CD14-positive monocyte (primary cell): ENCODE data around the gene DGUOK. TPM values are rescaled to one million over a fixed set of nuclear protein-coding genes. Genes with fewer than 3 reads are reported as not detected.

Source experiments
- DNase-seq, 3 donors: peaks; one replicate each; pipeline ENCODE4 v3.0.0-alpha.2; 2011 to 2022
- H2AFZ ChIP-seq: 2 replicates; pipeline ENCODE4 v1.6.0; 2012; ENCODE audit warnings: mild to moderate bottlenecking, low read depth, low read length, inconsistent platforms; ENCODE audit not compliant: insufficient read depth, poor library complexity, severe bottlenecking
- H3K27ac ChIP-seq, 2 donors: 1 replicate in 1 of 2; 2 replicates in 1 of 2; pipeline ENCODE4 v1.5.1; 2012 to 2013; ENCODE audit warnings: low read length in 2 of 2, control low read depth in 1 of 2, inconsistent platforms in 1 of 2, low read depth in 1 of 2, mild to moderate bottlenecking in 1 of 2
- H3K27me3 ChIP-seq, 2 donors: one replicate each; pipeline versions ENCODE4 v1.6.0 to v1.6.1; 2011 to 2013; ENCODE audit warnings: low read length in 2 of 2; ENCODE audit not compliant: control insufficient read depth in 2 of 2, insufficient read depth in 2 of 2
- H3K36me3 ChIP-seq, 2 donors: replicated peaks in 1 of 2; 1 replicate in 1 of 2; 2 replicates in 1 of 2; pipeline versions ENCODE4 v1.5.1 to v1.6.1; 2012 to 2013; ENCODE audit warnings: low read length in 2 of 2, control low read depth in 1 of 2, inconsistent platforms in 1 of 2, mild to moderate bottlenecking in 1 of 2; ENCODE audit not compliant: insufficient read depth in 2 of 2, control insufficient read depth in 1 of 2
- H3K4me1 ChIP-seq, 2 donors: 1 replicate in 1 of 2; 2 replicates in 1 of 2; pipeline versions ENCODE4 v1.5.1 to v1.6.1; 2012 to 2013; ENCODE audit warnings: low read length in 2 of 2, control low read depth in 1 of 2, inconsistent platforms in 1 of 2, mild to moderate bottlenecking in 1 of 2, moderate library complexity in 1 of 2; ENCODE audit not compliant: insufficient read depth in 2 of 2, control insufficient read depth in 1 of 2
- H3K4me2 ChIP-seq: replicated peaks from 2 replicates; pipeline ENCODE3; 2012; ENCODE audit warnings: low read length, moderate library complexity, mild to moderate bottlenecking; ENCODE audit not compliant: poor library complexity, severe bottlenecking; ENCODE audit errors: extremely low read depth
- H3K4me3 ChIP-seq, 3 experiments: fragments of 200-600 bp in 1 of 3; sonication (generic) in 1 of 3; replicated peaks in 1 of 3; 1 replicate in 2 of 3; 2 replicates in 1 of 3; pipeline ENCODE4 v1.5.1; 2011 to 2013; ENCODE audit warnings: low read length in 3 of 3, mild to moderate bottlenecking in 3 of 3, control low read depth in 2 of 3, low read depth in 2 of 3, inconsistent platforms in 1 of 3, moderate library complexity in 1 of 3
- H3K79me2 ChIP-seq: 2 replicates; pipeline ENCODE4 v1.6.0; 2012; ENCODE audit warnings: mild to moderate bottlenecking, control low read depth, inconsistent platforms, low read length, moderate library complexity; ENCODE audit not compliant: insufficient read depth
- H3K9ac ChIP-seq: 2 replicates; pipeline ENCODE4 v1.6.0; 2017; ENCODE audit warnings: low read length, mild to moderate bottlenecking; ENCODE audit not compliant: insufficient read depth, poor library complexity, severe bottlenecking
- H3K9me3 ChIP-seq, 2 donors: replicated peaks in 1 of 2; 1 replicate in 1 of 2; 2 replicates in 1 of 2; pipeline versions ENCODE4 v1.5.1 to v1.6.1; 2012 to 2013; ENCODE audit warnings: low read length in 2 of 2, control low read depth in 1 of 2; ENCODE audit not compliant: control insufficient read depth in 1 of 2, insufficient read depth in 1 of 2
- H4K20me1 ChIP-seq: 2 replicates; pipeline ENCODE4 v1.6.0; 2012; ENCODE audit warnings: mild to moderate bottlenecking, low read length, control low read depth, moderate library complexity; ENCODE audit not compliant: insufficient read depth
- H3K27ac Mint-ChIP-seq, 7 donors: one replicate each; pipeline ENCODE4 v1.8.0; 2020; ENCODE audit warnings: mild to moderate bottlenecking in 7 of 7, mixed read lengths in 7 of 7, moderate library complexity in 6 of 7, inconsistent platforms in 2 of 7
- H3K27me3 Mint-ChIP-seq, 3 donors: one replicate each; pipeline ENCODE4 v1.8.0; 2021 to 2022; ENCODE audit warnings: low read depth in 3 of 3, mild to moderate bottlenecking in 3 of 3, mixed read lengths in 3 of 3, moderate library complexity in 3 of 3, inconsistent platforms in 1 of 3
- H3K36me3 Mint-ChIP-seq, 2 donors: one replicate each; pipeline ENCODE4 v1.8.0; 2020; ENCODE audit warnings: mixed read lengths in 2 of 2, inconsistent platforms in 1 of 2, mild to moderate bottlenecking in 1 of 2
- H3K4me1 Mint-ChIP-seq: one replicate; pipeline ENCODE4 v1.8.0; 2020; ENCODE audit warnings: mild to moderate bottlenecking, mixed read lengths
- H3K4me3 Mint-ChIP-seq, 2 donors: one replicate each; pipeline ENCODE4 v1.8.0; 2020; ENCODE audit warnings: mild to moderate bottlenecking in 2 of 2, mixed read lengths in 2 of 2, moderate library complexity in 1 of 2
- H3K9me3 Mint-ChIP-seq, 7 donors: one replicate each; pipeline ENCODE4 v1.8.0; 2020 to 2022; ENCODE audit warnings: mixed read lengths in 7 of 7, mild to moderate bottlenecking in 6 of 7, moderate library complexity in 6 of 7, inconsistent platforms in 2 of 7
- WGBS: methylation state at CpG from one replicate; pipeline ENCODE4 v1.1.5; 2013; ENCODE audit warnings: missing lambda C conversion rate; ENCODE audit not compliant: insufficient coverage; 5-methylcytosine and 5-hydroxymethylcytosine counted together
- intact Hi-C, 2 donors: fragments of 100-400 bp; cut with micrococcal nuclease; formaldehyde crosslinking; loops; one replicate each; pipeline versions ENCODE4 v1.15.0 to v1.15.1; 2023
- polyA plus RNA-seq, 3 donors: library from polyadenylated mRNA; depleted of rRNA in 1 of 3; unstranded in 2 of 3; stranded (reverse) in 1 of 3; fragments of 300-500 nt in 2 of 3; fragments of >200 nt in 1 of 3; fragmentation: Illumina TruSeq in 2 of 3; gene quantifications; 1 replicate in 2 of 3; 2 replicates in 1 of 3; pipeline ENCODE4 v1.2.3, GENCODE V29; 2012 to 2021
- TF ChIP-seq, protein P1 (sequence below): fragments of 200-600 bp; IDR thresholded peaks from one replicate; pipeline ENCODE4 v1.8.0; 2022; ENCODE audit warnings: antibody characterized with exemption, mild to moderate bottlenecking

Gene DGUOK
- polyA plus RNA-seq, 3 donors = 62.9 to 129 (median 123) TPM

DNA sequence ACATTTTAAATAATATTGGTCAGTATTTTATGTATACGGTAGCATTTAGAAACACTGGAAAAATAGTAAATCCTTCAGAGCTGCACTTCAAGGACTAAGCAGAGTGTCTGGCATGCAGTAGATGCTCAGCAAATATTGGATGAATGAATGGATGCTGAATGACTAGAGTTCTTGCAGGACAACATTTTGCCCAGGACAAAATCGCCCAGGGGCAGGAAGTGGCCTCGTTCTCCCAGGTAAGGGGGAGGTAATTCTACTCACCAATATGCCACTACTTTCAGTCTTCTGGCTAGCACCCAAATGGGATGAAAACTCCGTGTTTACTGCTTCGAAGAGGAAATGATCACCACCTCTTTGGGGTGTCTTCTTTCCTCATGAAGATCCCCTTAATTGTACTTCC lies 4.0 kb upstream of the DGUOK start:
- H3K27ac ChIP-seq = no peak overlapping the region
- intact Hi-C loops = loop anchor here in 1 of 2 donors (10.0 kb wide), 1 partner anchor 272 kb away; the partner anchor contains the start of gene MTHFD2
- DNase-seq = peak in 1 of 3 donors; percentile 27
- Mint-ChIP-seq H3K4me3 (no peak overlapping the region), H3K27me3 (no peaks in the 10 kb centered on the region), H3K27ac (peak overlapping the region in 3 of 7 donors; percentile 44 to 61 (median 50)), H3K9me3 (peaks cover 0 to 5% (median 0%) of the 10 kb centered on the region in 7 donors), H3K36me3 (peaks cover 0 to 1% of the 10 kb centered on the region in 2 donors), H3K4me1 (peaks cover 29% of the 10 kb centered on the region)
- H3K27me3 ChIP-seq = no peaks in the 10 kb centered on the region
- H3K79me2 ChIP-seq = peaks cover 16% of the 10 kb centered on the region
- H2AFZ ChIP-seq = no peak overlapping the region
- no peaks in the 10 kb centered on the region for H4K20me1 ChIP-seq
- H3K4me1 ChIP-seq = peaks cover 36 to 42% of the 10 kb centered on the region in 2 donors
- no peaks in the 10 kb centered on the region for H3K9me3 ChIP-seq
- TF ChIP-seq, protein P1, sequence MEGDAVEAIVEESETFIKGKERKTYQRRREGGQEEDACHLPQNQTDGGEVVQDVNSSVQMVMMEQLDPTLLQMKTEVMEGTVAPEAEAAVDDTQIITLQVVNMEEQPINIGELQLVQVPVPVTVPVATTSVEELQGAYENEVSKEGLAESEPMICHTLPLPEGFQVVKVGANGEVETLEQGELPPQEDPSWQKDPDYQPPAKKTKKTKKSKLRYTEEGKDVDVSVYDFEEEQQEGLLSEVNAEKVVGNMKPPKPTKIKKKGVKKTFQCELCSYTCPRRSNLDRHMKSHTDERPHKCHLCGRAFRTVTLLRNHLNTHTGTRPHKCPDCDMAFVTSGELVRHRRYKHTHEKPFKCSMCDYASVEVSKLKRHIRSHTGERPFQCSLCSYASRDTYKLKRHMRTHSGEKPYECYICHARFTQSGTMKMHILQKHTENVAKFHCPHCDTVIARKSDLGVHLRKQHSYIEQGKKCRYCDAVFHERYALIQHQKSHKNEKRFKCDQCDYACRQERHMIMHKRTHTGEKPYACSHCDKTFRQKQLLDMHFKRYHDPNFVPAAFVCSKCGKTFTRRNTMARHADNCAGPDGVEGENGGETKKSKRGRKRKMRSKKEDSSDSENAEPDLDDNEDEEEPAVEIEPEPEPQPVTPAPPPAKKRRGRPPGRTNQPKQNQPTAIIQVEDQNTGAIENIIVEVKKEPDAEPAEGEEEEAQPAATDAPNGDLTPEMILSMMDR = no peak
- no peak overlapping the region for H3K9ac ChIP-seq
- WGBS = 38% methylated on average over 3 of the region's 5 CpGs
- peak overlapping the region; percentile 7 for H3K4me2 ChIP-seq
- H3K36me3 ChIP-seq = no peaks in the 10 kb centered on the region
- H3K4me3 ChIP-seq = no peak overlapping the region

DNA sequence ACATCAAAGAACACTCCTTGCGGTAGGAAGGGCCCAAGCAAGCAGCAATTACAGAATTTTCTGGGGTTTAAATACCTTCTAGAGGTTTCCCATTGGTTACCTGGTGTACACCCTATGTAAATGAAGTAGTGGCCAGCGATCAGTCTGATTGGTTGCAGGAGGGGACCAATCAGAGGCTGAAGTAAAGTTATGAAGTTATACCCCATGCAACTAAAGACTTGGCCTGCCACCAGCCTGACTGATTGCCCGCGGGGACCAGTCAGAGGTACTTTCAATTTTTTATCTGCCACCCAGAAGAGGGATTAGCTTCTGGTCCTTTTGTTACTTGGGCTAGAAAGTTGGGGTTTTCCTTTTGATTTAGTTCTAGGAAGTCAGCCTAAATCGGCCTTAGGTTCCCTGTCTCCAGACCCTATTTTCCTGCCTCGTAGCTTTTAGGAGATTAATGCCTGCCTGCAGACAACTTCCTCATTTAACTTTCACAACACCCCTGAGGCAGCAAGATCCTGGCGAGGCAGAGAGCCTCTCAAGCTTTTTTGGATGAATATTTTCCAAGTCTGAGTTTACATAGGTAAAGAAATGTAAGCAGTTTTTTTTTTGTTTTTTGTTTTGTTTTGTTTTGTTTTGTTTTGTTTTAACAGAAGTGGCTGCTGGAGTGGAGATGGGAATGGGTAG lies 1.5 kb upstream of the DGUOK start:
- intact Hi-C loops = loop anchor here in 1 of 2 donors (5.0 to 10.0 kb wide), 2 partner anchors 57 to 270 kb away; partner anchors contain the start of genes MTHFD2 and TET3
- peaks cover 54% of the 10 kb centered on the region for H3K4me1 Mint-ChIP-seq
- no peaks in the 10 kb centered on the region for H3K27me3 Mint-ChIP-seq
- TF ChIP-seq, protein P1 = no peak
- H2AFZ ChIP-seq = peak overlapping the region; percentile 6
- H3K79me2 ChIP-seq = peaks cover 41% of the 10 kb centered on the region
- no peak overlapping the region for H3K9ac ChIP-seq
- H3K27ac ChIP-seq = peak overlapping the region; percentile 5 to 98
- 33% methylated on average over 3 of the region's 7 CpGs for whole genome bisulfite sequencing
- DNase-seq = peak in 2 of 3 donors; percentile 64 to 73
- peaks cover 3% of the 10 kb centered on the region for H4K20me1 ChIP-seq
- no peak overlapping the region for H3K4me3 Mint-ChIP-seq
- no peaks in the 10 kb centered on the region for H3K36me3 ChIP-seq
- H3K4me3 ChIP-seq = no peak overlapping the region
- peak overlapping the region; percentile 11 for H3K4me2 ChIP-seq
- no peaks in the 10 kb centered on the region for H3K27me3 ChIP-seq
- H3K9me3 ChIP-seq = no peaks in the 10 kb centered on the region
- peak overlapping the region; percentile 46 to 97 (median 80) for H3K27ac Mint-ChIP-seq
- H3K4me1 ChIP-seq = peaks cover 56 to 67% of the 10 kb centered on the region in 2 donors
- H3K36me3 Mint-ChIP-seq = peaks cover 0 to 5% of the 10 kb centered on the region in 2 donors
- H3K9me3 Mint-ChIP-seq = peaks cover 0 to 5% (median 0%) of the 10 kb centered on the region in 7 donors
